Large intestine (tissue), 3 donors: ENCODE data around the gene DNAJB6. TPM values are rescaled to one million over a fixed set of nuclear protein-coding genes. Genes with fewer than 3 reads are reported as not detected.

Experiments used
- DNase-seq, 2 donors: peaks; one replicate each; pipeline versions ENCODE4 v3.0.0 to v3.0.0-alpha.2; 2013
- H3K27ac ChIP-seq: one replicate; pipeline ENCODE4 v1.5.1; 2013; ENCODE audit warnings: low read length
- H3K27me3 ChIP-seq: 2 replicates; pipeline ENCODE4 v1.6.1; 2013; ENCODE audit warnings: low read length; ENCODE audit not compliant: control insufficient read depth, insufficient read depth
- H3K36me3 ChIP-seq: 2 replicates; pipeline ENCODE4 v1.6.1; 2013; ENCODE audit warnings: low read length; ENCODE audit not compliant: control insufficient read depth, insufficient read depth
- H3K4me1 ChIP-seq: one replicate; pipeline ENCODE4 v1.6.1; 2013; ENCODE audit warnings: low read length; ENCODE audit not compliant: control insufficient read depth, insufficient read depth
- H3K4me3 ChIP-seq: one replicate; pipeline ENCODE4 v1.5.1; 2013; ENCODE audit warnings: low read length
- H3K9me3 ChIP-seq: one replicate; pipeline ENCODE4 v1.6.1; 2013; ENCODE audit warnings: mild to moderate bottlenecking, low read depth, low read length, moderate library complexity; ENCODE audit not compliant: control insufficient read depth
- WGBS: methylation state at CpG from one replicate; pipeline ENCODE4 v1.1.5; 2013; ENCODE audit warnings: low lambda C conversion rate; ENCODE audit not compliant: insufficient coverage; 5-methylcytosine and 5-hydroxymethylcytosine counted together
- polyA plus RNA-seq: library from polyadenylated mRNA; unstranded; fragments of 120-200 nt; gene quantifications from one replicate; pipeline ENCODE4 v1.2.1, GENCODE V29; 2013

The DNAJB6 gene
- polyA plus RNA-seq, 1 donor = 102 TPM

DNA sequence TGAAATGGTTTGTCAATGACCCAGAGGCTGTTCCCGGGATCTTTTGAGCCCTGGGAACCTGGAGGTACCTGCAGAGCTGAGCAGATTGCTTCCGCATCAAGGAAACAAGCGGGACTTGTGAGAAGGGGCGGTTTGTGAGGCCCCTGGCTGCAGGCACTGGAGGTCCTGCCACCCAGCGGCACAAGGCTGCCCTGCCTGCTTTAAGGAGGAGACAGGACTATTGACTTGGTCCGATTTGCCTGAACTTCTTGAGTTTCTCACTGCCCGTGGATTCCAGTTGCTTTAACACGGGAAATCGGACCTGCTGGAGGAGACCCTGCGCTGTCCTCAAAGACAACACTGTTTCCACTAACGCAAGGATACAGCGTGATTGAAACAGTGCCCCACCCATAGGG lies 130.1 kb downstream of the DNAJB6 start:
- WGBS = no CpG with 5 or more reads among the region's 12 CpGs

More for the DNA sequence above, 130.1 kb downstream of the DNAJB6 start:
- Histone ChIP-seq H3K27ac (no peak overlapping the region), H3K4me3 (no peak overlapping the region), H3K9me3 (peaks cover 17% of the 10 kb centered on the region), H3K36me3 (no peaks in the 10 kb centered on the region), H3K4me1 (no peaks in the 10 kb centered on the region), H3K27me3 (peaks cover 12% of the 10 kb centered on the region)
- DNase-seq = no peak

Other genes with a start within 250 kb of the DNAJB6 start
- 45.6 TPM for gene UBE3C, start 198.1 kb upstream of the DNAJB6 start, polyA plus RNA-seq